Osteoblast (primary cell): ENCODE data around the gene EFNA2. TPM values are rescaled to one million over a fixed set of nuclear protein-coding genes. Genes with fewer than 3 reads are reported as not detected.

Experiments
- DNase-seq: peaks from one replicate; pipeline ENCODE4 v3.0.0; 2011; ENCODE audit warnings: low spot score, mixed read lengths; ENCODE audit not compliant: insufficient read length; ENCODE audit errors: missing footprints
- H2AFZ ChIP-seq: 2 replicates; pipeline ENCODE4 v1.6.0; 2011; ENCODE audit warnings: mild to moderate bottlenecking, low read length
- H3K27ac ChIP-seq: 2 replicates; pipeline ENCODE4 v1.5.1; 2011; ENCODE audit warnings: mild to moderate bottlenecking, low read depth, low read length, moderate library complexity
- H3K27me3 ChIP-seq: 2 replicates; pipeline ENCODE4 v1.6.0; 2012; ENCODE audit warnings: mild to moderate bottlenecking, control low read depth, inconsistent platforms, low read length, moderate library complexity; ENCODE audit not compliant: insufficient read depth
- H3K36me3 ChIP-seq: 2 replicates; pipeline ENCODE4 v1.5.1; 2011; ENCODE audit warnings: mild to moderate bottlenecking, low read length, control low read depth, moderate library complexity; ENCODE audit not compliant: insufficient read depth
- H3K4me1 ChIP-seq: 2 replicates; pipeline ENCODE4 v1.5.1; 2011; ENCODE audit warnings: mild to moderate bottlenecking, low read length, control low read depth, moderate library complexity; ENCODE audit not compliant: insufficient read depth
- H3K4me2 ChIP-seq: 2 replicates; pipeline ENCODE4 v1.6.0; 2011; ENCODE audit warnings: mild to moderate bottlenecking, low read length; ENCODE audit not compliant: insufficient read depth
- H3K4me3 ChIP-seq: fragments of 200-600 bp; sonication (generic); 3 replicates; pipeline ENCODE4 v1.5.1; 2012; ENCODE audit warnings: mild to moderate bottlenecking, low read length, inconsistent platforms; ENCODE audit not compliant: insufficient read depth
- H3K79me2 ChIP-seq: 2 replicates; pipeline ENCODE4 v1.6.0; 2012; ENCODE audit warnings: mild to moderate bottlenecking, low read length, control low read depth, inconsistent platforms; ENCODE audit not compliant: insufficient read depth
- H3K9me3 ChIP-seq: 2 replicates; pipeline ENCODE4 v1.5.1; 2011; ENCODE audit warnings: low read depth, low read length, control low read depth
- H4K20me1 ChIP-seq: 2 replicates; pipeline ENCODE4 v1.6.0; 2012; ENCODE audit warnings: mild to moderate bottlenecking, low read length, control low read depth; ENCODE audit not compliant: insufficient read depth
- CTCF ChIP-seq: IDR thresholded peaks from 2 replicates; pipeline ENCODE4 v1.5.1; 2011; ENCODE audit warnings: mild to moderate bottlenecking, low read depth, low read length, moderate library complexity; ENCODE audit errors: extremely low read depth
- total RNA-seq: library from RNA; depleted of rRNA; stranded (reverse); fragments of >200 nt; gene quantifications from 2 replicates; pipeline ENCODE4 v1.2.3, GENCODE V29; 2012

The EFNA2 gene
- total RNA-seq, 1 donor = not detected

- Histone ChIP-seq H3K4me1 (peaks cover 1% of the 10 kb centered on the region), H3K27me3 (peaks cover 24% of the 10 kb centered on the region), H2AFZ (no peak overlapping the region), H3K9me3 (no peaks in the 10 kb centered on the region), H4K20me1 (peaks cover 14% of the 10 kb centered on the region), H3K36me3 (peaks cover 21% of the 10 kb centered on the region), H3K4me2 (no peak overlapping the region), H3K79me2 (peaks cover 4% of the 10 kb centered on the region), H3K27ac (no peak overlapping the region), H3K4me3 (no peak overlapping the region)
- no peak for DNase-seq
- TF ChIP-seq CTCF = no peak
Observed at GRCh38 chr19:1281569-1282287, 3.9 kb upstream of the EFNA2 start.

GRCh38 chr19:1282588-1283206 is 3.0 kb upstream of the EFNA2 start:
- no peak for DNase-seq
- Histone ChIP-seq H3K79me2 (no peaks in the 10 kb centered on the region), H3K9me3 (no peaks in the 10 kb centered on the region), H3K4me1 (no peaks in the 10 kb centered on the region), H3K27ac (no peak overlapping the region), H3K27me3 (peaks cover 34% of the 10 kb centered on the region), H3K36me3 (peaks cover 13% of the 10 kb centered on the region), H4K20me1 (peaks cover 14% of the 10 kb centered on the region), H3K4me3 (no peak overlapping the region), H2AFZ (no peak overlapping the region), H3K4me2 (no peak overlapping the region)
- no peak for TF ChIP-seq CTCF

- Histone ChIP-seq H3K27me3 (peaks cover 38% of the 10 kb centered on the region), H3K4me1 (no peaks in the 10 kb centered on the region), H3K36me3 (peaks cover 13% of the 10 kb centered on the region), H4K20me1 (peaks cover 14% of the 10 kb centered on the region), H3K79me2 (no peaks in the 10 kb centered on the region), H2AFZ (no peak overlapping the region), H3K4me3 (no peak overlapping the region), H3K4me2 (no peak overlapping the region), H3K27ac (no peak overlapping the region), H3K9me3 (no peaks in the 10 kb centered on the region)
- DNase-seq = no peak
- no peak for TF ChIP-seq CTCF
Observed at GRCh38 chr19:1283207-1283916, 2.3 kb upstream of the EFNA2 start.

- Histone ChIP-seq H3K4me2 (no peak overlapping the region), H3K79me2 (no peaks in the 10 kb centered on the region), H3K4me1 (no peaks in the 10 kb centered on the region), H3K27me3 (peaks cover 38% of the 10 kb centered on the region), H2AFZ (no peak overlapping the region), H3K4me3 (no peak overlapping the region), H3K36me3 (peaks cover 10% of the 10 kb centered on the region), H3K27ac (no peak overlapping the region), H3K9me3 (no peaks in the 10 kb centered on the region), H4K20me1 (peaks cover 14% of the 10 kb centered on the region)
- DNase-seq = no peak
- no peak for TF ChIP-seq CTCF
Observed at GRCh38 chr19:1283917-1284292, 1.8 kb upstream of the EFNA2 start.
